HepG2 (cell line): ENCODE data around the gene SLCO2A1. TPM values are rescaled to one million over a fixed set of nuclear protein-coding genes. Genes with fewer than 3 reads are reported as not detected.

ENCODE experiments used
- ATAC-seq: fragments of 200-7000 bp; cut with Tn5 transposase; 3 replicates; pipeline ENCODE4 v1.9.1; 2020; ENCODE audit warnings: mild to moderate bottlenecking, moderate library complexity
- BruUV-seq: library from RNA; stranded (reverse); fragments of 400-500 nt; replicated peaks from 2 replicates; lab custom pipeline; 2021; lab: Mats Ljungman, UMichigan
- CTCF ChIA-PET: fragments of 300-600 bp; formaldehyde crosslinking; extraction: SDS; loops from one replicate; lab custom pipeline; 2021; ENCODE audit warnings: low total read pairs, inconsistent platforms, low intra/inter-chr PET ratio; lab: Yijun Ruan, JAX
- POLR2A ChIA-PET: fragments of 350-600 bp; sonication (Branson Sonifier 250); formaldehyde crosslinking; loops from one replicate; lab custom pipeline; 2020; ENCODE audit warnings: antibody characterized with exemption, inconsistent platforms; lab: Yijun Ruan, JAX
- DNase-seq: peaks from one replicate; pipeline ENCODE4 v3.0.0-alpha.2; 2015; ENCODE audit warnings: low spot score
- FAIRE-seq: peaks from 3 replicates; lab custom pipeline; 2011; peaks lifted over from hg19 to GRCh38; lab: Jason Lieb, UNC
- H2AFZ ChIP-seq: one replicate; pipeline ENCODE4 v1.6.1; 2011; ENCODE audit warnings: low read length, inconsistent platforms
- H3K27ac ChIP-seq: fragments of 300-600 bp; 3 replicates; pipeline ENCODE4 v1.8.0; 2011; ENCODE audit warnings: mixed run types, mild to moderate bottlenecking, mixed read lengths, low read length, inconsistent platforms; ENCODE audit not compliant: insufficient read depth; ENCODE audit errors: extremely low read length
- H3K27me3 ChIP-seq, 2 experiments: fragments of 200-600 bp in 1 of 2; 2 replicates in 1 of 2; 3 replicates in 1 of 2; pipeline versions ENCODE4 v1.6.0 to v1.8.0; 2011; ENCODE audit warnings: low read length in 2 of 2, mild to moderate bottlenecking in 2 of 2, moderate library complexity in 2 of 2, inconsistent platforms in 1 of 2; ENCODE audit not compliant: insufficient read depth in 2 of 2, control insufficient read depth in 1 of 2
- H3K36me3 ChIP-seq, 2 experiments: fragments of 200-600 bp in 1 of 2; replicated peaks in 1 of 2; 2 replicates in 1 of 2; 3 replicates in 1 of 2; pipeline versions ENCODE4 v1.5.1 to v1.8.0; 2011; ENCODE audit warnings: low read length in 2 of 2, inconsistent platforms in 1 of 2; ENCODE audit not compliant: insufficient read depth in 2 of 2, control insufficient read depth in 1 of 2
- H3K4me1 ChIP-seq: 2 replicates; pipeline ENCODE4 v1.5.1; 2012; ENCODE audit warnings: low read length, inconsistent platforms; ENCODE audit not compliant: insufficient read depth
- H3K4me2 ChIP-seq: 2 replicates; pipeline ENCODE4 v1.6.0; 2011; ENCODE audit warnings: low read depth, low read length, inconsistent platforms
- H3K4me3 ChIP-seq, 3 experiments: fragments of 200-600 bp in 1 of 3; sonication (generic), shearing (Covaris generic) in 1 of 3; replicated peaks in 1 of 3; 2 replicates each; pipeline ENCODE4 v1.5.1; 2011 to 2016; ENCODE audit warnings: low read length in 3 of 3, inconsistent platforms in 2 of 3, low read depth in 2 of 3, mild to moderate bottlenecking in 2 of 3, control low read depth in 1 of 3, mixed read lengths in 1 of 3; ENCODE audit not compliant: insufficient read depth in 1 of 3
- H3K79me2 ChIP-seq: one replicate; pipeline ENCODE4 v1.6.1; 2011; ENCODE audit warnings: low read length, inconsistent platforms; ENCODE audit not compliant: insufficient read depth
- H3K9ac ChIP-seq: 2 replicates; pipeline ENCODE4 v1.6.0; 2011; ENCODE audit warnings: mild to moderate bottlenecking, low read depth, low read length, inconsistent platforms; ENCODE audit not compliant: insufficient read depth
- H3K9me3 ChIP-seq: 2 replicates; pipeline ENCODE4 v1.5.1; 2012; ENCODE audit warnings: mild to moderate bottlenecking, low read length
- H4K20me1 ChIP-seq: 2 replicates; pipeline ENCODE4 v1.6.0; 2011; ENCODE audit warnings: inconsistent platforms, mild to moderate bottlenecking, low read length, moderate library complexity; ENCODE audit not compliant: insufficient read depth
- RORA ChIP-seq: sonication (generic); formaldehyde crosslinking; IDR thresholded peaks from 2 replicates; pipeline ENCODE4 v1.5.0; 2020; ENCODE audit warnings: mild to moderate bottlenecking, missing genetic modification reagents, moderate library complexity
- SNAI1 ChIP-seq: sonication (generic); formaldehyde crosslinking; IDR thresholded peaks from 2 replicates; pipeline ENCODE4 v1.5.0; 2020; ENCODE audit warnings: mild to moderate bottlenecking, missing genetic modification reagents, borderline replicate concordance
- ZNF570 ChIP-seq: sonication (generic); formaldehyde crosslinking; IDR thresholded peaks from 2 replicates; pipeline ENCODE4 v1.4.0; 2020; ENCODE audit warnings: mild to moderate bottlenecking, missing genetic modification reagents, borderline replicate concordance
- ZNF839 ChIP-seq: sonication (generic); formaldehyde crosslinking; IDR thresholded peaks from 2 replicates; pipeline ENCODE4 v1.4.0; 2020; ENCODE audit warnings: missing genetic modification reagents, mild to moderate bottlenecking, borderline replicate concordance
- WGBS: methylation state at CpG from one replicate; pipeline ENCODE4 v1.1.6; 2017; ENCODE audit warnings: low lambda C conversion rate; 5-methylcytosine and 5-hydroxymethylcytosine counted together
- in situ Hi-C: cut with HindIII; loops from 2 replicates; pipeline ENCODE4 v1.10.0; 2017; ENCODE audit warnings: low pct_unique_long_range_greater_than_20kb; ENCODE audit not compliant: extremely low pct_ligation_motif_present
- intact Hi-C: fragments of 100-400 bp; cut with micrococcal nuclease; formaldehyde crosslinking; loops from one replicate; pipeline ENCODE4 v1.10.0; 2022; ENCODE audit not compliant: unreplicated experiment
- polyA plus RNA-seq, 8 experiments: library from polyadenylated mRNA; depleted of rRNA in 3 of 8; stranded (reverse) in 7 of 8; unstranded in 1 of 8; fragments of >200 nt; fragmentation: Illumina TruSeq in 4 of 8; extraction: Trizol in 4 of 8; gene quantifications; 2 replicates each; pipeline versions ENCODE4 v1.2.1 to v1.2.3, GENCODE V29; 2011 to 2016; ENCODE audit warnings: low read depth in 4 of 8, missing spikeins in 1 of 8, mixed read lengths in 1 of 8; ENCODE audit not compliant: insufficient read depth in 1 of 8
- total RNA-seq, 5 experiments: library from RNA; depleted of rRNA; stranded (reverse); fragments of >200 nt; fragmentation: Illumina TruSeq; extraction: Trizol; gene quantifications; 2 replicates each; pipeline ENCODE4 v1.2.3, GENCODE V29; 2016; ENCODE audit warnings: low read depth in 1 of 5

SLCO2A1 gene
- total and polyA plus RNA-seq, 2 of the 13 experiments (the other 11 are each of a cell fraction or from before 2014, with no cell fraction given) = 0.04 TPM; not detected in 1

DNA sequence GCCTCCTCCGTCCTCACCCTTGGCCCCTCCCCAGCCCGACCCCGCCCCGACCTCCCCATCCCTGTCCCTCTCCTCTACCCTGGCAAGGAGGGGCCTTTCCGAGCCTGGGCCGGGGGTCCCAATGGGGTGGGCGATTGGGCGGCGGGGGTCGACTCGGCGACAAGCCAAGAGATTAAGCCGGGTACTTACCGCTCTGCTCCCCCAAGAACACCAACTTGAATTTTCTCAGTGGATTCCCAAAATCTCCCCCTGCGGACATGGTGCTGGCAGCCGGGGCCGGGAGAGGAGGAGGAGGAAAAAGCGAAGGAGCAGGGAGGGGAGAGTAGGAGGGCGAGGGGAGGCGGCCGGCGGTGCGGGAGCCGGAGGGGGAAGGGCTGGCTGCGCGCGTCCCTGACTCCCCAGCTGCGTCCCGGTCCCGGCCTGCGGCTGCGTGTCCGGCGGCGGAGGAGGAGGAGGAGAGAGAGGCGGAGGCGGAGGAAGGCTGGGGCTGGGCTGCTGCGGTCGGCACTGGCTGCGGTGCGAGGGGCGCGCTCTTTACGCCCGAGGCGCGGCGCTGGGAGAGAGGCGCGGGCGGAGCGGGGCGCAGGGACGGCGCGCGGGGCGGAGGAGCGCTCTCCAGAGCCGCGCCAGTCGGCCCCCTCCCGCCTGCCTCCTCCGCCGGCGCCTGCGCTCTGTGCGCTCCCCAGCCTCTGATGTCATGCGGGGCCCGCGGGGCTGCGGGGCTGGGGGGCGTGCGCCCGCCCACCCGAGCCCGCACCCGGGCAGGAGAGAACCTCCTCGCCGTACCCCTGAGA, 134.3 kb downstream of the SLCO2A1 start, which contains the start of gene RAB6B (continued):
- TF ChIP-seq ZNF570 (CRISPR knock-in tag) = no peak
- no peak for TF ChIP-seq SNAI1 (CRISPR knock-in tag)
- TF ChIP-seq, all 625 proteins: peak for 5

DNA sequence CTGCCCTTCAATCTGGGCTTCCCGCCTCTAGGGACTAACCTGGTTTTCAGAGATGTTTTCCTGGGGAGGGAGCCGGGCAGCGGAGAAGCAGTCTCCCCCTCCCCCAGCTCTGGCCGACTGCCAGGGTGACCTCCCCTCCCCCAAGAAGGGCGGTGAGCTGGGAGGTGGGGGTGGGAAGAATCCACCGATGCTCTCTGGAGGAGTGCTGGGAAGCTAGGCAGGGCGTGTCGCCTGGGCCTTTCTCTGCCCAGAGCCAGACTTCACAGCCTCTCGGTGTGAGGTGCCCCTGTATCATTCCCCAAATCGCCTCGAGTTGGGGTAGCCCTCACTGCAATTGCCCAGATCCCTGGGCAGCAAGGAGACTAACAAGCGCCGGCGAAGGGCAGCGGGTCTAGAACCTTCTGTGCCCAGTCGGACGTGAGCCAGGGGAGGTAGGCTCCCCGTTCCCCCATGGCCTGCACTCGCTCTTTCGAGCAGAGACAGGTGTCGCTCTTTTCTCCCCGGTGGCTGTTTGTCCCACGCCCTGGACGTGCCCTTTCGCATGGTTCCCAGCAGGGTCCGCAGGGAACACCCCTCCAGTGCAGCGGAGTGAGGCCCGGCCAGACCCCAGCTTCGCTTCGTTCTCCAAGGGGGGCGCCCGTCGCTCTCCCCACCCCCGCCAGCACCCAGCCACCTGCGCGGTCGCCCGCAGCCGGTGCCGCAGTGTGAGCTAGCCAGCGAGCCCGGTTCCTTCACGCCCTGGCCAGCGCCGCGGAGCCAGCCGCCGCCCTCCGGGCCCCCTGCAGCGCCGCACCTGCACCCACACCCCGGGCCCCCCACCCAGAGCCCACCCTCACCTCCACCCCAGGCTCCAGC, 135.1 kb downstream of the SLCO2A1 start:
- Histone ChIP-seq H3K27me3 (peaks cover 7 to 53% of the 10 kb centered on the region in 2 experiments; a peak in 4 of 5 replicates), H3K27ac (no peak overlapping the region), H3K4me2 (0 out of 2 replicates have a peak overlapping the region, but pooled peaks have one; percentile 18), H3K9me3 (no peaks in the 10 kb centered on the region), H3K36me3 (no peaks in the 10 kb centered on the region), H3K9ac (no peak overlapping the region), H2AFZ (no peak overlapping the region), H4K20me1 (no peaks in the 10 kb centered on the region), H3K4me3 (peak overlapping the region in 1 of 3 experiments; percentile 33; a peak in 1 of 6 replicates), H3K79me2 (no peaks in the 10 kb centered on the region), H3K4me1 (no peaks in the 10 kb centered on the region)
- no peak for TF ChIP-seq ZNF839 (CRISPR knock-in tag)
- no peak for TF ChIP-seq RORA (CRISPR knock-in tag)
- 57% methylated on average over 16 of the region's 52 CpGs for WGBS
- no peak for DNase-seq
- ChIA-PET POLR2A (no interaction called here), CTCF (no interaction called here)
- intact Hi-C loops (no loop called here), in situ Hi-C loops (no loop called here)
- FAIRE-seq = no peak
- ATAC-seq = peak; percentile 52
- BruUV-seq = no TSS peak
